Panc1 (cell line): ENCODE measurements around the gene PROSER3. TPM values are rescaled to one million over a fixed set of nuclear protein-coding genes. Genes with fewer than 3 reads are reported as not detected.

Experiments
- ATAC-seq: fragments of 200-7000 bp; cut with Tn5 transposase; 2 replicates; pipeline ENCODE4 v1.9.1; 2020; ENCODE audit warnings: mild to moderate bottlenecking, moderate library complexity
- BruUV-seq: library from RNA; stranded (reverse); fragments of 400-500 nt; replicated peaks from 2 replicates; lab custom pipeline; 2021; lab: Mats Ljungman, UMichigan
- CTCF ChIA-PET: fragments of 300-600 bp; sonication (Branson Sonifier 250); formaldehyde crosslinking; loops from one replicate; lab custom pipeline; 2022; ENCODE audit warnings: antibody characterized with exemption; lab: Charles Lee
- POLR2A ChIA-PET: fragments of 300-600 bp; sonication (Branson Sonifier 250); formaldehyde crosslinking; loops from one replicate; lab custom pipeline; 2022; ENCODE audit warnings: antibody characterized with exemption; lab: Charles Lee
- DNase-seq: peaks from one replicate; pipeline ENCODE4 v3.0.0-alpha.2; 2010; ENCODE audit warnings: low read depth, low spot score
- H3K27ac ChIP-seq: 2 replicates; pipeline ENCODE4 v1.5.1; 2011; ENCODE audit warnings: mild to moderate bottlenecking, low read length, inconsistent platforms
- H3K27me3 ChIP-seq: fragments of 200-500 bp; sonication (Bioruptor generic); 2 replicates; pipeline ENCODE4 v1.6.0; 2014; ENCODE audit warnings: low read length, inconsistent platforms; ENCODE audit not compliant: control insufficient read depth, insufficient read depth
- H3K36me3 ChIP-seq: fragments of 200-500 bp; sonication (Bioruptor generic); 2 replicates; pipeline ENCODE4 v1.5.1; 2014; ENCODE audit warnings: inconsistent platforms, mild to moderate bottlenecking, low read length, moderate library complexity; ENCODE audit not compliant: control insufficient read depth, insufficient read depth
- H3K4me1 ChIP-seq: 2 replicates; pipeline ENCODE4 v1.5.1; 2011; ENCODE audit warnings: inconsistent platforms, mild to moderate bottlenecking, low read length, moderate library complexity; ENCODE audit not compliant: control insufficient read depth, insufficient read depth
- H3K4me3 ChIP-seq, 2 experiments: 2 replicates each; pipeline ENCODE4 v1.5.1; 2011 to 2012; ENCODE audit warnings: low read depth in 2 of 2, low read length in 2 of 2, mild to moderate bottlenecking in 2 of 2, inconsistent platforms in 1 of 2, moderate library complexity in 1 of 2
- H3K9me3 ChIP-seq: fragments of 200-500 bp; sonication (Bioruptor generic); 2 replicates; pipeline ENCODE4 v1.5.1; 2014; ENCODE audit warnings: low read depth, mild to moderate bottlenecking, inconsistent platforms, low read length, moderate library complexity; ENCODE audit not compliant: control insufficient read depth, insufficient read depth
- POLR2AphosphoS5 ChIP-seq: IDR thresholded peaks from 2 replicates; pipeline ENCODE4 v1.6.1; 2012; ENCODE audit warnings: mild to moderate bottlenecking, low read depth, low read length, moderate library complexity
- REST ChIP-seq, 2 experiments: IDR thresholded peaks; 2 replicates each; pipeline ENCODE4 v1.6.1; 2011 to 2012; ENCODE audit warnings: low read depth in 2 of 2, control low read depth in 1 of 2, low read length in 1 of 2, mild to moderate bottlenecking in 1 of 2, moderate library complexity in 1 of 2; ENCODE audit not compliant: insufficient read depth in 1 of 2
- SIN3A ChIP-seq: IDR thresholded peaks from 2 replicates; pipeline ENCODE4 v1.6.1; 2012; ENCODE audit warnings: low read depth, mild to moderate bottlenecking, low read length, moderate library complexity, borderline replicate concordance; ENCODE audit not compliant: insufficient read depth
- TCF7L2 ChIP-seq: IDR thresholded peaks from 2 replicates; pipeline ENCODE4 v1.6.1; 2011; ENCODE audit warnings: mild to moderate bottlenecking, low read depth, low read length, inconsistent platforms
- in situ Hi-C: cut with HindIII; loops from 2 replicates; pipeline ENCODE4 v1.10.0; 2016; ENCODE audit warnings: low sequenced_read_pairs, low pct_unique_long_range_greater_than_20kb
- intact Hi-C: fragments of 100-400 bp; cut with micrococcal nuclease; formaldehyde crosslinking; loops from one replicate; pipeline ENCODE4 v1.10.0; 2022; ENCODE audit not compliant: unreplicated experiment
- total RNA-seq: library from RNA; stranded (reverse); gene quantifications from one replicate; pipeline ENCODE4 v1.2.1, GENCODE V29; 2021; ENCODE audit not compliant: unreplicated experiment
- TF ChIP-seq, protein P1 (sequence below): fragments of 450-650 bp; IDR thresholded peaks from 2 replicates; pipeline ENCODE4 v1.5.1; 2017; ENCODE audit warnings: mild to moderate bottlenecking

PROSER3 gene
- total RNA-seq, 1 experiment from 2014 or later = 63.9 TPM

- intact Hi-C loops = no loop called here
- H3K36me3 ChIP-seq = peaks cover 18% of the 10 kb centered on the region; the same call in 1 of the 2 replicates
- no peak for TF ChIP-seq REST (IDR thresholded peaks at IDR 0.05; ENCODE audit: insufficient read depth in 1 of 2, low read depth in 2 of 2, low read length in 1 of 2)
- TF ChIP-seq SIN3A = no peak
- TF ChIP-seq TCF7L2 = no peak
- H3K27me3 ChIP-seq = no peaks in the 10 kb centered on the region
- ChIA-PET CTCF (interaction anchor here (0.5 kb wide), 1 partner anchor 23 kb away, joined by 8 read pairs; no protein-coding TSS in a partner anchor), POLR2A (no interaction called here)
- no peaks in the 10 kb centered on the region for H3K9me3 ChIP-seq
- no TSS peak for BruUV-seq
- no peak overlapping the region for H3K27ac ChIP-seq
- peaks cover 14% of the 10 kb centered on the region for H3K4me1 ChIP-seq
- no peak for ATAC-seq
- no peak overlapping the region for H3K4me3 ChIP-seq
- no peak for DNase-seq
- in situ Hi-C loops = no loop called here
Measured at GRCh38 chr19:35720648-35721047, 37.3 kb upstream of the PROSER3 start.

- Histone ChIP-seq H3K4me1 (peaks cover 7% of the 10 kb centered on the region), H3K9me3 (no peaks in the 10 kb centered on the region), H3K4me3 (no peak overlapping the region), H3K27ac (no peak overlapping the region), H3K27me3 (no peaks in the 10 kb centered on the region), H3K36me3 (peaks cover 26% of the 10 kb centered on the region; the same call in 1 of the 2 replicates)
- no peak for ATAC-seq
- BruUV-seq = no TSS peak
- intact Hi-C loops = no loop called here
- in situ Hi-C loops = no loop called here
- DNase-seq = no peak
- ChIA-PET POLR2A (no interaction called here), CTCF (no interaction called here)
- TF ChIP-seq REST (IDR thresholded peaks at IDR 0.05; ENCODE audit: insufficient read depth in 1 of 2, low read depth in 2 of 2, low read length in 1 of 2) = no peak
Measured at GRCh38 chr19:35721374-35721773, 36.6 kb upstream of the PROSER3 start.

DNA sequence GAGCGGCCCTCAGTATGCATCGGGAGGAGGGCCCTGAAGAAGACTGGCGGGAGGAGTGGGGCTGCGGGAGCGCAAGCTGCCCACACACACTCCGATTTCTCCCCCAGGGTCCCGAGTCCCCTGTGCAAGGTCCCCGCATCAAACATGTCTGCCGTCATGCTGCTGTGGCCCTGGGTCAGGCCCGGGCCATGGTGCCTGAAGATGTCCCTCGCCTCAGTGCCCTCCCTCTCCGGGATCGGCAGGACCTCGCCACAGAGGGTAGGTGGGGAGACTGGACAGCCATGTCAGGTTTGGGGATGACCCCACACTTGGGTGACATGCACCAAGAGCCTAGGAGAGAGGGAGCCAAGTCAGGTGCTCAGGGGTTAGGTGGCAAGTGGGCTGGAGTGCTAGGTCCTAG lies 35.5 kb upstream of the PROSER3 start:
- POLR2A ChIA-PET = no interaction called here
- BruUV-seq = no TSS peak

More for the DNA sequence above, 35.5 kb upstream of the PROSER3 start:
- H3K4me1 ChIP-seq = peaks cover 7% of the 10 kb centered on the region
- H3K27ac ChIP-seq = no peak overlapping the region
- DNase-seq = no peak
- CTCF ChIA-PET = no interaction called here
- H3K36me3 ChIP-seq = peaks cover 26% of the 10 kb centered on the region; the same call in 1 of the 2 replicates
- intact Hi-C loops (no loop called here), in situ Hi-C loops (no loop called here)
- TF ChIP-seq POLR2AphosphoS5 (no peak), SIN3A (no peak), REST (IDR thresholded peaks at IDR 0.05; ENCODE audit: insufficient read depth in 1 of 2, low read depth in 2 of 2, low read length in 1 of 2) (no peak), TCF7L2 (no peak)
- TF ChIP-seq, protein P1, sequence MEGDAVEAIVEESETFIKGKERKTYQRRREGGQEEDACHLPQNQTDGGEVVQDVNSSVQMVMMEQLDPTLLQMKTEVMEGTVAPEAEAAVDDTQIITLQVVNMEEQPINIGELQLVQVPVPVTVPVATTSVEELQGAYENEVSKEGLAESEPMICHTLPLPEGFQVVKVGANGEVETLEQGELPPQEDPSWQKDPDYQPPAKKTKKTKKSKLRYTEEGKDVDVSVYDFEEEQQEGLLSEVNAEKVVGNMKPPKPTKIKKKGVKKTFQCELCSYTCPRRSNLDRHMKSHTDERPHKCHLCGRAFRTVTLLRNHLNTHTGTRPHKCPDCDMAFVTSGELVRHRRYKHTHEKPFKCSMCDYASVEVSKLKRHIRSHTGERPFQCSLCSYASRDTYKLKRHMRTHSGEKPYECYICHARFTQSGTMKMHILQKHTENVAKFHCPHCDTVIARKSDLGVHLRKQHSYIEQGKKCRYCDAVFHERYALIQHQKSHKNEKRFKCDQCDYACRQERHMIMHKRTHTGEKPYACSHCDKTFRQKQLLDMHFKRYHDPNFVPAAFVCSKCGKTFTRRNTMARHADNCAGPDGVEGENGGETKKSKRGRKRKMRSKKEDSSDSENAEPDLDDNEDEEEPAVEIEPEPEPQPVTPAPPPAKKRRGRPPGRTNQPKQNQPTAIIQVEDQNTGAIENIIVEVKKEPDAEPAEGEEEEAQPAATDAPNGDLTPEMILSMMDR = no peak
- no peak for ATAC-seq
- no peaks in the 10 kb centered on the region for H3K27me3 ChIP-seq
- H3K9me3 ChIP-seq = no peaks in the 10 kb centered on the region
- H3K4me3 ChIP-seq = no peak overlapping the region
